ENCODE data around the gene SERINC1.
A peak's percentile ranks its signal among the peaks of the same experiment; 100 is the strongest.

SERINC1 gene

DNA sequence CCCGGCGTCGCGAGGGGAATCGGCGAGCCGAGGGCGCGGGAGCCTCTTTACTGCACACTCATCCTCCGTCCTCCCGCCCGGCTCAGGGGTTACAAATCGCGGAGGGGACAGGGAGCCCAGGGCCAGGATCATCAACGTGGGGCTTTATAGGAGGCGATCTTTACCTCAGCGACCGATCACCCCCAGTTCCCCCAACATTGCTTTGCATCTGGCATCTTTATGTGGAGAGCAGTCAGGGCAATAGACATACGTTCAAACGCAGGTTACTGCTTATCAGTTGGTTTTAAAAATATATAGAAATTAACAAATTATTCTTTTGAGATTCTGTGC, 71.5 kb downstream of the SERINC1 start:
- Histone ChIP-seq H3K27ac (ENCODE audit: low read depth, low read length) (no peak overlapping the region), H3K27me3 (ENCODE audit: control insufficient read depth in 1 of 2, insufficient read depth in 2 of 2, low read length in 2 of 2) (no peaks in the 10 kb centered on the region), H3K4me1 (ENCODE audit: control insufficient read depth in 1 of 2, insufficient read depth in 2 of 2, low read length in 2 of 2) (peaks cover 11 to 15% of the 10 kb centered on the region in 2 donors), H3K9ac (ENCODE audit: low read depth in 1 of 2, low read length in 2 of 2) (peak overlapping the region; percentile 70 to 92), H3K36me3 (ENCODE audit: control insufficient read depth in 1 of 2, insufficient read depth in 2 of 2, low read length in 2 of 2) (no peaks in the 10 kb centered on the region), H3K9me3 (ENCODE audit: control insufficient read depth in 1 of 2, low read length in 2 of 2) (no peaks in the 10 kb centered on the region), H3K4me3 (ENCODE audit: low read depth in 1 of 2, low read length in 2 of 2) (peak overlapping the region; percentile 82 to 97)

DNA sequence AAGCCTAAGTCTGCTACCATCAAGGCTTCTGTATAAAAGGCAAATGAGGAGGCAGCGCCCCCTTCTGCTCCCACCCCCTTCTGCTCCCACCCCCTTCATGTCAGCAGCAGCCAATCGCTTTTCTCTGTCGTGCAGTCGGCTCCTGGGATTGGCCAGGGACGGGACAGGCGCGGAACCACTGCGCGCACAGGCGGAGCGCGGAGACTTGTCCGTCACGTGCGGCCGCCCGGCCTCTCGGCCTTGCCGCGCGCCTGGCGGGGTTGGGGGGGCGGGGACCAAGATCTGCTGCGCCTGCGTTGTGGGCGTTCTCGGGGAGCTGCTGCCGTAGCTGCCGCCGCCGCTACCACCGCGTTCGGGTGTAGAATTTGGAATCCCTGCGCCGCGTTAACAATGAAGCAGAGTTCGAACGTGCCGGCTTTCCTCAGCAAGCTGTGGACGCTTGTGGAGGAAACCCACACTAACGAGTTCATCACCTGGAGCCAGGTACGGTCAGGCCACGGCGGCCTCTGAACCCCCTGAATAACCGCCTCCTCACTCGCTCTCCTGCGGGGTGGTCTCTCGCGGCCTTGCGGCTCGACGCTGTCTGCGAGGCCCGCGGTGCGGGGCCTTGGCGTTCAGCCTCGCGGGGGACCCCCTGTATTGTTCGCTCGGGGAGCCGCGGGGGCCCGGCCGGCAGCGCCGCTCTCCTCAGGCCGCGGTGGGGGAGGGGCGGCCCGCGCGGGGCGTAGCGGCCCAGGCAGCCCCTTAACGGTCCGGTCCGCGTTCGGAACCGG, 72.1 kb downstream of the SERINC1 start, which contains the start of gene HSF2:
Gene HSF2, plus strand, starts transcription at position 305 of the 773 bp plus-strand sequence. Its CDS starts 86 bp downstream, at position 391.
- no peaks in the 10 kb centered on the region for H3K27me3 ChIP-seq (ENCODE audit: control insufficient read depth in 1 of 2, insufficient read depth in 2 of 2, low read length in 2 of 2)
- H3K4me3 ChIP-seq (ENCODE audit: low read depth in 1 of 2, low read length in 2 of 2): peak within 1 kb of the TSS; percentile 82 to 97
- no peaks in the 10 kb centered on the region for H3K36me3 ChIP-seq (ENCODE audit: control insufficient read depth in 1 of 2, insufficient read depth in 2 of 2, low read length in 2 of 2)
- no peaks in the 10 kb centered on the region for H3K9me3 ChIP-seq (ENCODE audit: control insufficient read depth in 1 of 2, low read length in 2 of 2)
- H3K4me1 ChIP-seq (ENCODE audit: control insufficient read depth in 1 of 2, insufficient read depth in 2 of 2, low read length in 2 of 2): peaks cover 11 to 15% of the 10 kb centered on the region in 2 donors
- peak within 1 kb of the TSS; percentile 81 for H3K27ac ChIP-seq (ENCODE audit: low read depth, low read length)
- peak within 1 kb of the TSS; percentile 70 to 92 for H3K9ac ChIP-seq (ENCODE audit: low read depth in 1 of 2, low read length in 2 of 2)

DNA sequence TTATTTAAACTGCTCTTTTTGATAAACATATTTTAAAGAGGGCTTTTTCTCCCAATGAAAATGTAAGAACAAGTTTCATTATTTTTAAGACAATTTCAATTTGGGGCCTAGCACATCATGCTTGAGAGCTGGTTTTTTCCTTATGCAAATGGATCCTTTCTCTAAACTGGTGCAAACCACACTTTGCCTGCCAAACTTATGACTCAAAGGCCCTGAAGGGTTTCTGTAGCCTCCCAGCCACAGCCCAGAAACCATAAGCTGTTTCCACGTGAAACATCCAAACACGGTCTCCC, 72.6 kb downstream of the SERINC1 start:
- Histone ChIP-seq H3K4me3 (ENCODE audit: low read depth in 1 of 2, low read length in 2 of 2) (peak overlapping the region; percentile 62 to 69), H3K4me1 (ENCODE audit: control insufficient read depth in 1 of 2, insufficient read depth in 2 of 2, low read length in 2 of 2) (peaks cover 11 to 15% of the 10 kb centered on the region in 2 donors), H3K27ac (ENCODE audit: low read depth, low read length) (no peak overlapping the region), H3K36me3 (ENCODE audit: control insufficient read depth in 1 of 2, insufficient read depth in 2 of 2, low read length in 2 of 2) (no peaks in the 10 kb centered on the region), H3K9me3 (ENCODE audit: control insufficient read depth in 1 of 2, low read length in 2 of 2) (no peaks in the 10 kb centered on the region), H3K27me3 (ENCODE audit: control insufficient read depth in 1 of 2, insufficient read depth in 2 of 2, low read length in 2 of 2) (no peaks in the 10 kb centered on the region), H3K9ac (ENCODE audit: low read depth in 1 of 2, low read length in 2 of 2) (peak overlapping the region in 1 of 2 donors; percentile 53)

DNA sequence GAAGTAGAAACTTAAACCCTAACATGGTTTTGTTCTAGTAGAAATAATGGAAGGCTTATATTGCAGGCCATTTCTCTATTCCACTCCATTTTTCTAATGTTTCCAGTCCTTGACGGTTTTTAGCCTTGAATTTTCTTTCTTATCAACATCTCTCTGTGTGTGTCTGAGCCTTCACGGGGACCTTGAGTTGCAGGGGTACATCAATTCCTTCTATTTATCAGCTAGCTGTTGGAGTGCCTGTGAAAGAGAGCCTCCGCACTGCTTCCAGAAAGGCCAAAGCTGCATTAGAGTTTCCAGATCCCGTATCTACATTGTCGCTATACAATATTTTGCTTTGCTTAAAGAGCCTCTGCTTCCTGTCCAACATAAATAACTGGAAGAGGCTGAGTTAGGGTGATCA, 77.6 kb downstream of the SERINC1 start:
- Histone ChIP-seq H3K9ac (ENCODE audit: low read depth in 1 of 2, low read length in 2 of 2) (no peak overlapping the region), H3K4me1 (ENCODE audit: control insufficient read depth in 1 of 2, insufficient read depth in 2 of 2, low read length in 2 of 2) (peaks cover 0 to 3% of the 10 kb centered on the region in 2 donors), H3K4me3 (ENCODE audit: low read depth in 1 of 2, low read length in 2 of 2) (no peak overlapping the region), H3K27me3 (ENCODE audit: control insufficient read depth in 1 of 2, insufficient read depth in 2 of 2, low read length in 2 of 2) (no peaks in the 10 kb centered on the region), H3K27ac (ENCODE audit: low read depth, low read length) (no peak overlapping the region), H3K9me3 (ENCODE audit: control insufficient read depth in 1 of 2, low read length in 2 of 2) (no peaks in the 10 kb centered on the region), H3K36me3 (ENCODE audit: control insufficient read depth in 1 of 2, insufficient read depth in 2 of 2, low read length in 2 of 2) (no peaks in the 10 kb centered on the region)

DNA sequence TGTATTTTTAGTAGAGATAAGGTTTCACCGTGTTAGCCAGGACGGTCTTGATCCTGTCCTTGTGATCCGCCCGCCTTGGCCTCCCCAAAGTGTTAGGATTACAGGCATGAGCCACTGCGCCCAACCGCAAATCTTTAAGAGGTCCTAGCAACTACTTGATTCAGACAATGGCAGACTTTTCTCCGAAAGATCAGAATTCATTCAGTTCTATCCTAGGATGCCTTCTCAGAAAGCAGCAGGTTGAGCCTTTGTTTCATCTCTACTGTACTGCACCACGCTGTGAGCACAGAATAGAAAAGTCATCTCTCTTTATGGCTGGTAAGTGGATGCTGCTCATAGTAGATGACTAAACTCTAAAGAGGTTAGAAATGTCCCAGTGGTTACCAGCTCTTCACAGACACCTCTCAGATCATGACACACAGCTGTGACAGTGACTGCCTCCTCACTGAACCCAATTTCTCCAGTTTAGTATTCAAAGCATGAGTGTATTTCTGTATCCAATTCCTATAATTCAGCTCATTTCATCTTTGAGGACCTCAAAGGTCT, 78.2 kb downstream of the SERINC1 start:
- H3K4me3 ChIP-seq (ENCODE audit: low read depth in 1 of 2, low read length in 2 of 2): no peak overlapping the region
- H3K27me3 ChIP-seq (ENCODE audit: control insufficient read depth in 1 of 2, insufficient read depth in 2 of 2, low read length in 2 of 2): no peaks in the 10 kb centered on the region
- no peak overlapping the region for H3K9ac ChIP-seq (ENCODE audit: low read depth in 1 of 2, low read length in 2 of 2)
- H3K36me3 ChIP-seq (ENCODE audit: control insufficient read depth in 1 of 2, insufficient read depth in 2 of 2, low read length in 2 of 2): no peaks in the 10 kb centered on the region
- no peak overlapping the region for H3K27ac ChIP-seq (ENCODE audit: low read depth, low read length)
- H3K4me1 ChIP-seq (ENCODE audit: control insufficient read depth in 1 of 2, insufficient read depth in 2 of 2, low read length in 2 of 2): no peaks in the 10 kb centered on the region
- H3K9me3 ChIP-seq (ENCODE audit: control insufficient read depth in 1 of 2, low read length in 2 of 2): no peaks in the 10 kb centered on the region

Measured in duodenal mucosa (tissue), 2 donors.